Colonic mucosa (tissue), 4 donors: ENCODE measurements around the gene AEBP1. TPM values are rescaled to one million over a fixed set of nuclear protein-coding genes. Genes with fewer than 3 reads are reported as not detected.

Source experiments
- DNase-seq: peaks from one replicate; pipeline ENCODE4 v3.0.0-alpha.2; 2020
- H3K27ac ChIP-seq: fragments of 200-600 bp; one replicate; pipeline ENCODE4 v1.8.0; 2021
- H3K27me3 ChIP-seq: fragments of 200-600 bp; one replicate; pipeline ENCODE4 v1.8.0; 2021
- H3K36me3 ChIP-seq: fragments of 200-600 bp; one replicate; pipeline ENCODE4 v1.8.0; 2021
- H3K4me1 ChIP-seq: fragments of 200-600 bp; one replicate; pipeline ENCODE4 v1.8.0; 2021; ENCODE audit warnings: mild to moderate bottlenecking
- H3K4me3 ChIP-seq: fragments of 200-600 bp; one replicate; pipeline ENCODE4 v1.8.0; 2021
- H3K9ac ChIP-seq, 2 donors: one replicate each; pipeline ENCODE4 v1.7.0; 2013; ENCODE audit warnings: control low read depth in 2 of 2, low read depth in 2 of 2, low read length in 2 of 2
- H3K9me3 ChIP-seq: fragments of 200-600 bp; one replicate; pipeline ENCODE4 v1.8.0; 2021
- CTCF ChIP-seq: fragments of 200-600 bp; IDR thresholded peaks from one replicate; pipeline ENCODE4 v1.8.0; 2022; ENCODE audit warnings: antibody characterized with exemption, mild to moderate bottlenecking
- intact Hi-C: fragments of 100-400 bp; cut with DNase I; formaldehyde crosslinking; loops from one replicate; pipeline ENCODE4 v1.14.1; 2022
- total RNA-seq, 2 donors: library from RNA; stranded (reverse); fragmentation: NEBNext Ultra II Directional in 1 of 2; extraction: Animal tissue kit (Norgen Biotek cat#: 25700) in 1 of 2; gene quantifications; one replicate each; pipeline ENCODE4 v1.2.1, GENCODE V29; 2021
- donor health status: healthy.
- donor health status: DM: no; HTN: no; CAD: no.
- donor health status: DM: no; HTN: no; CAD: no.

Gene AEBP1
- total RNA-seq, 2 donors from 2014 or later: 21.4 to 30.4 TPM

GRCh38 chr7:44136731-44137130 is 32.6 kb downstream of the AEBP1 start:
- intact Hi-C loops: no loop called here
- no peak overlapping the region for H3K27ac ChIP-seq
- H3K27me3 ChIP-seq: no peaks in the 10 kb centered on the region
- H3K9ac ChIP-seq: no peak overlapping the region
- H3K36me3 ChIP-seq: no peaks in the 10 kb centered on the region
- no peak overlapping the region for H3K4me3 ChIP-seq
- TF ChIP-seq CTCF: no peak
- H3K9me3 ChIP-seq: no peaks in the 10 kb centered on the region
- no peak for DNase-seq
- H3K4me1 ChIP-seq: no peaks in the 10 kb centered on the region

GRCh38 chr7:44138698-44139097 is 34.6 kb downstream of the AEBP1 start:
- no peaks in the 10 kb centered on the region for H3K4me1 ChIP-seq
- no peaks in the 10 kb centered on the region for H3K27me3 ChIP-seq
- no peaks in the 10 kb centered on the region for H3K9me3 ChIP-seq
- TF ChIP-seq CTCF: no peak
- no peaks in the 10 kb centered on the region for H3K36me3 ChIP-seq
- no peak for DNase-seq
- no peak overlapping the region for H3K4me3 ChIP-seq
- intact Hi-C loops: no loop called here
- no peak overlapping the region for H3K27ac ChIP-seq
- H3K9ac ChIP-seq: no peak overlapping the region

GRCh38 chr7:44139311-44140010 is 35.3 kb downstream of the AEBP1 start:
- H3K9ac ChIP-seq: no peak overlapping the region
- H3K4me1 ChIP-seq: no peaks in the 10 kb centered on the region
- TF ChIP-seq CTCF: no peak
- intact Hi-C loops: no loop called here
- H3K4me3 ChIP-seq: no peak overlapping the region
- no peaks in the 10 kb centered on the region for H3K27me3 ChIP-seq
- H3K27ac ChIP-seq: no peak overlapping the region
- no peak for DNase-seq
- H3K9me3 ChIP-seq: no peaks in the 10 kb centered on the region
- no peaks in the 10 kb centered on the region for H3K36me3 ChIP-seq

- no peaks in the 10 kb centered on the region for H3K9me3 ChIP-seq
- no peaks in the 10 kb centered on the region for H3K4me1 ChIP-seq
- H3K36me3 ChIP-seq: no peaks in the 10 kb centered on the region
- intact Hi-C loops: no loop called here
- DNase-seq: no peak
- no peak overlapping the region for H3K4me3 ChIP-seq
- no peaks in the 10 kb centered on the region for H3K27me3 ChIP-seq
- TF ChIP-seq CTCF: no peak
- H3K9ac ChIP-seq: no peak overlapping the region
- no peak overlapping the region for H3K27ac ChIP-seq
Observed at GRCh38 chr7:44140341-44140740, 36.2 kb downstream of the AEBP1 start.

- DNase-seq: no peak
- no peak for TF ChIP-seq CTCF
- intact Hi-C loops: no loop called here
- Histone ChIP-seq H3K27ac (no peak within 1 kb of the TSS), H3K9me3 (no peaks in the 10 kb centered on the region), H3K4me1 (no peaks in the 10 kb centered on the region), H3K36me3 (no peaks in the 10 kb centered on the region), H3K9ac (no peak within 1 kb of the TSS), H3K4me3 (no peak within 1 kb of the TSS), H3K27me3 (no peaks in the 10 kb centered on the region)
Observed at GRCh38 chr7:44141221-44141850, 37.2 kb downstream of the AEBP1 start, which contains the start of gene MYL7. MYL7 (minus strand) TSS chr7:44141332; CDS start chr7:44141305, 27 bp downstream.
